GM19372 (cell line): ENCODE results near the gene MLLT3.
A peak's percentile ranks its signal among the peaks of the same experiment; 100 is the strongest.
"Not testable (repeated sequence)": the region's sequence is repeated elsewhere in the genome, so short reads cannot be mapped to it uniquely, and the experiment has no call there.

Experiments
- ATAC-seq: cut with Tn5 transposase; IDR thresholded peaks from one replicate; pipeline ENCODE4 v1.9.1; 2021; ENCODE audit warnings: mild to moderate bottlenecking, low read depth, moderate library complexity; ENCODE audit not compliant: unreplicated experiment

Gene MLLT3

GRCh38 chr9:20599195-20599594 lies 23.1 kb downstream of the MLLT3 start:
- no peak for ATAC-seq

GRCh38 chr9:20598367-20598766 lies 23.9 kb downstream of the MLLT3 start:
- ATAC-seq = no peak

GRCh38 chr9:20597862-20598261 lies 24.4 kb downstream of the MLLT3 start:
- ATAC-seq = no peak

- no peak for ATAC-seq
Observed at GRCh38 chr9:20594608-20595007, 27.7 kb downstream of the MLLT3 start.

GRCh38 chr9:20593537-20593936 lies 28.8 kb downstream of the MLLT3 start:
- no peak for ATAC-seq

GRCh38 chr9:20593105-20593504 lies 29.2 kb downstream of the MLLT3 start:
- no peak for ATAC-seq

GRCh38 chr9:20592673-20593072 lies 29.6 kb downstream of the MLLT3 start:
- ATAC-seq = no peak

- ATAC-seq = no peak
Observed at GRCh38 chr9:20591223-20591622, 31.1 kb downstream of the MLLT3 start.

- ATAC-seq = no peak
Observed at GRCh38 chr9:20584968-20585643, 37.2 kb downstream of the MLLT3 start.

- ATAC-seq = not testable (repeated sequence)
Observed at GRCh38 chr9:20583088-20583487, 39.2 kb downstream of the MLLT3 start.

GRCh38 chr9:20582150-20582549 lies 40.1 kb downstream of the MLLT3 start:
- peak; percentile 58 for ATAC-seq

- no peak for ATAC-seq
Observed at GRCh38 chr9:20580673-20581072, 41.6 kb downstream of the MLLT3 start.

- ATAC-seq = no peak
Observed at GRCh38 chr9:20579524-20580314, 42.6 kb downstream of the MLLT3 start.

- no peak for ATAC-seq
Observed at GRCh38 chr9:20573023-20573422, 49.3 kb downstream of the MLLT3 start.

GRCh38 chr9:20570756-20571155 lies 51.5 kb downstream of the MLLT3 start:
- no peak for ATAC-seq

GRCh38 chr9:20570087-20570486 lies 52.2 kb downstream of the MLLT3 start:
- ATAC-seq = no peak

- ATAC-seq = no peak
Observed at GRCh38 chr9:20569525-20569924, 52.8 kb downstream of the MLLT3 start.

GRCh38 chr9:20568400-20568799 lies 53.9 kb downstream of the MLLT3 start:
- ATAC-seq = no peak

GRCh38 chr9:20566401-20566800 lies 55.9 kb downstream of the MLLT3 start:
- ATAC-seq = no peak

- no peak for ATAC-seq
Observed at GRCh38 chr9:20564650-20565049, 57.6 kb downstream of the MLLT3 start.

- ATAC-seq = no peak
Observed at GRCh38 chr9:20563917-20564316, 58.4 kb downstream of the MLLT3 start.

- ATAC-seq = no peak
Observed at GRCh38 chr9:20562051-20562450, 60.2 kb downstream of the MLLT3 start.
